Stimulated activated CD4-positive, alpha-beta T cell treated with anti-CD3 and anti-CD28 coated beads, Interleukin-1b, Interleukin-23, amount 100 ng/mL, for 4 hours (primary cell): Measurements from ENCODE around the gene SOX12.

Source experiments
- DNase-seq, 2 donors: peaks; one replicate each; pipeline ENCODE4 v3.0.0-alpha.2; 2020; ENCODE audit warnings: low read depth in 2 of 2

SOX12 gene

DNA sequence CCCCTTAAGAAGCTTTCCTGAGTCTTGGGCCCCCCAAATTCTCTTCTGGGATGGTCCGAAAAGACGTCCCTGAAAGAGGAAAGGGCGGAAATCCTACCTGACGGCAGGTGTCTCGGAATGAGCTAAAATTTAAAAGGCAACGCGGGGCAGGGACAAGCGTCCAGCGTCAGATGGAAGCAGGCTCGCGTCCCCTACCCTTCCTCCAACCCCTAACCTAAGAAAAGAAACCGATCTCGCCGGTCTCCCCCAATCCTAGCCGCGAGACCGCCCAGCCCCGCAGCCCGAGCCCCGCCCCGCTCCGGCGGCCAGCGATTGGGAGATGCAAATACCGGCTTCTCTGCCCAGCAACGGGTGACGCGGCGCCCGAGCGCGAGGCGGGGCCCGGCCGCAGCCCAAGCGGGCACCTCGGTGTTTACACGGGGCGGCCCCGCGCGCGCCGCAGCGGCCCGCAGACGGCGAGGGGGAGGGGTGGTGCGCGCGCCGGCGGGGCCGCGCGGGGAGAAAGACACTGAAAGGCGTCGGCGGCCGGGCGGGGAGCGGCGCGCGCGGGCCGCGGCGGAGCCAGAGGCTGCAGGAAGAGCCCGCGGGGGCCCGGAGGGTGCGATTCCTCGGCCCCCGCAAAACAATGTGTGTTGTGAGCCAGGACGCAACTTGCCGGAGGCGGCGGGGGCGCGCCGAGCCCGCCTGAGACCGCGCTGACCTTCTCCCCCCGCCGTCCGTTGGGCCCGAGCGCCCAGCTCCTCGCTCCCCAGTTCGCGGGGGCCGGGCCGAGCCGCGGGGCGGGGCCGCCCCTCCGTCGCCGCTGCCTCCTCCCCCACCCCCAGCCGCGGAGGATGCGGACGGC lies at the start of gene SOX12:
Gene SOX12 (plus strand): TSS at position 508 of the 844 bp plus-strand sequence. CDS start 373 bp downstream, outside the sequence.
- DNase-seq, result peak; percentile 96 to 98

DNA sequence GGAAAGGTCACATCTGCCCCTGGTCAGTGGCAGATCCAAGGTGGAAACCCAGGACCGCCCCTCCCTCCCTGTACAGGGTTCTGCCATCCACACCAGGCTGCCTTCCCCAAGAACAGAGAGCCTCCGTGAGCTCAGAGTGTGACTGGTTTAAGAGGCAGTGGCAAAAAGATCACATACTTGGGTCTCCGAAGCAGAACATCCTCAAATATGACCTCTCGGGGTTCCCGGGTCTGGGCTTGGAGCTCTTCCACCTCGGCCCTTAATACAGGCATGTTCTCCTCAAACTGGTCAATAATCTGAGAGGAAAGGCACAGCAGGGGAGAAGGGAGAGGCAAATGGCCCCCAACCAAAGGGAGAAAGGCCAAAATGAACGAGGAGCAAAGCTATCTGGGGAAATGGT lies 49.6 kb upstream of the SOX12 start:
- DNase-seq, result no peak

DNA sequence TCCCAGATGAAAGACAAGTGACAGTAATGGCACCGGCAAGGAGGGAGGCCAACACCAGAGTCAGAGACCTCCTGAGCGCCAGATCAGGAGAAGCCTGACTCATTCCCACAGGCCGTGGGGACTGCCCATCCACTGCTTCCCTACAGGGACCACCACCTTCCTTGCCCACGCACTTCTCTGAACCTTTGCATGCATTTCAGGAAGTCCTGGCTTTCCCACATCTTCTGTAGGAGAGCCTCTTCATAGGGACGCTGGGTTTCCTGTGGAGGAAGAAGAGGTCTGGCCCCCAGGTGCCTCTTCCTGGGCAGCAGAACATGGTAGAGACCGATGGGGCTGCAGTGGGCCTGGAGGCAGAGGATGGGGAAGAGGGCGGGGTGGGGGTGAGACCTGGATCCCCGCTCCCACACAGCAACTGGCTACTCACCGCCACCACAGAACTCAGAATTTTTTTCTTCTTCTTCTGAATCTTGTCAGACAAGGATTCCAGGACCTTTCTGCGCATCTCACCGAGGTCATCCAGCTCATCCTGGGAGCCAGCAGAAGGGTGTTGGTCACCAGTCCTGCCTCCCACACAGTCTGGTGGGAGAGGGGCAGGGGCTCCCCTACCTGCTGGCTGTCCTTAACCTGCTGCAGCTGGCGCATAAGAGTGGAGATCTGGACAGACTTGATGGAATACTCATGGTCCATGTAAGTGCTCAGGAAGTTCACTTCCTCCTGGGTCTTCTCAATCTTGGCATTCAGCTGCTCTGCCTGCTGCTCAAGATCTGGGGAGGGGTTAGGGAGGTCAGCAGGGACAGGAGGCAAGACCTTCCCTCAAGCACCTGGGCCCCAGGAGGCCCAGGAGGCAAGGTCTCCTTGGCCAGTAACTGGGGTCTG lies 48.5 kb upstream of the SOX12 start:
- no peak for DNase-seq

DNA sequence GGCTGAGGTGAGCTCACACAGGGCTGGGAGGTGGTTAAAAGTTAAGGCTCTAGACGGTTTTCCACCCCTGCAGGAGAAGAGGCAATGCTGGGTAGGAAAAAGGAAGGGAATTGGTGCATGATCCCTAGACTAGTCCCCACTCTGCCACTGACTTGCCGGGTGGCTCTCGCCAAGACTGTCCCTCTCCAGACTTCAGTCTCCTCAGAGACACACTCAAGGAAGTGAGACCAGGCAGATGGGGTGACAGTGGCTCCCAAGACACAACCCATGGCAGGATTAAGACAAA lies 47.9 kb upstream of the SOX12 start:
- no peak for DNase-seq

DNA sequence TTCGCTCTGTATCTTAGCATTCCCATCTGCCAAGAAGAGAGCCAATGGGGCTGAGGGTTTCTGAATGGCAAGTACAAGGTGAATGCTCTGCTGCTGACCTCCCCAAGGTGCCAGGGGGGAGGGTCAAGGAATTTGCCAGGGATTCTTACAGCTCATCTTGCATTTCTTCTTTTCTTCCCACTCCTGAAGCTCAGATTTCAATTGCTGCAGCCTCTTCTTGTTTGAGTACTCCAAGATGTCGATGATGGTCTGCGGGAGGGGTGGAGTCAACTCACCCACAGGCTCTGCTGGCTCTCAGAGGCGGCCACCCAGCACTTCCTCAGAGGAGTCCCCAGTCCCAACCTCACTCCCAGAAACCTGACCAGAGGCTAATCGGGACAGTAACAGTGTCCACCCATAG lies 47.2 kb upstream of the SOX12 start:
- no peak for DNase-seq

DNA sequence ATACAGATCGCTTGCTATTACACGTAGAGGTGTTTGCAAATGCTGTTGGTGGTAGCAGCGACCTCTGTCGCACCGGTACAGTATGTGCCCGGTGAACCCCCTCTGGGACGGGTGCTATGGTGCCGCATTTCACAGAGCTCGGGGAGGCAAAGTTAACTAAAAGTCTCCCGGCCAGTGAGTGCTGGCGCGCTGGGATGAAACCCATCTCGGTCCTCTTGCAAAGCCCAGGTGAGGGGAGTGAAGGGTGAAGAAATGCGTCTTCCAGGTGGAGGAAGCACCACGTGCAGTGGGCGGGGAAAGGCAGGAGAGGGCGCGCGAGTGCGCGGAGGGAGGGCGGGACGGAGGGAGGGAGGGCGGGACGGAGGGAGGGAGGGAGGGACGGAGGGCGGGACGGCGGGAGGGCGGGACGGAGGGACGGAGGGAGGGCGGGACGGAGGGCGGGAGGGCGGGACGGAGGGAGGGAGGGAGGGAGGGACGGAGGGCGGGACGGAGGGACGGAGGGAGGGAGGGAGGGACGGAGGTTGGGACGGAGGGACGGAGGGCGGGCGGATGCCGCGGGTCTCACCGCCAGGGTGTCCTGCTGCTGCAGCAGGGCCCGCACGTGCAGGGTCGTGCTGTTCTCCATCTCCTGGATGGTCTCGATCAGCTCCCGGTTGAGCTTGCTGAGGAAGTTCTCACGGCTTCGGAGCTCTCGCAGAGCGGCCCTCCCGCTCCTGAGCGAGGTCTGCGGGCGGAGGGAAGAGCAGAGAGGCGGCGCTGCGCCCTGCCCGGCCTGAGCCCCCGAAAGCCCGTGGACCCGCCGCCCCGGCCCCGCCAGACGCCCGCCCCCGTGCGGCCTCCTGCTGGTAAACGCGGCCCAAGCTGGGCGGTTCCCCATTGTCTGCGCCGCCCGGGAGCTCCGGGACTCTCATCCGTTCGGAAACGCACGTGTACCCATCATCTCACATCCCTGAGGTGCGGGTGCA lies 46.5 kb upstream of the SOX12 start:
- DNase-seq, result no peak

DNA sequence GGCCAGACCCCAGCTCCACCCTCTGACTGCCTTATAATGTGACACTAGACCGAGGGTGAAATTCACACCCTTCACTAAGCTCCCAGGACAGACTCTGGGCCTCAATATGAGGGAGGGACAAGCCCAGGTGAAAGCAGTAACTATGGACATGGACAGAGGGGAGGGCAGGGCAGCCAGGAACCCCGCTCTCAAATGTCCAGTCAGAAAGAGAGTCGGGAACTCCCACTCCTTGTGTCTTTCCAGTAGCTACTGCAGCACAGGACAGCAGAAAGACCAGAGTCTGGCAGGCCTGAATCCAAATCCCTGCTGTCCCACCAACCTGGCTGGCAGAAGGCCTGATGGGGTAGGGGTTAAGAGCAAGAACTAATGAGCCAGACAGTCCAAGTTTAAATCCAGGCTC lies 41.2 kb upstream of the SOX12 start:
- no peak for DNase-seq

DNA sequence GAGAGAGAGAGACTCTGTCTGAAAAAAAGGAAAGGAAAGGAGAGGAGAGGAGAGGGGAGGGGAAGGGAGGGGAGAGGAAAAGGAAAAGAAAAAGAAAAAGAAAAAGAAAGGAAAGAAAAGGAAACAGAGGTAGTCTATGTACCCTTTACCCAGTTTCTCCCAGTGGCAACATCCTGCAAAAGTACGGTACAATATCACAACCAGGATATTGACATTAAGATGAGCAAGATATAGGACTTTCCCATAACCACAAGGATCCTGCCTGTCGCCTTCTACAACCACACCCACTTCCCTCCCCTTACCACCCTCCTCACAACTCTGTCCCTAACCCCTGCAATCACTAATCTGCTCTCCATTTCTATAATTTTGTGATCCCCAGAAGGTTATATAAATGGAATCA lies 38.8 kb upstream of the SOX12 start:
- DNase-seq, result no peak

DNA sequence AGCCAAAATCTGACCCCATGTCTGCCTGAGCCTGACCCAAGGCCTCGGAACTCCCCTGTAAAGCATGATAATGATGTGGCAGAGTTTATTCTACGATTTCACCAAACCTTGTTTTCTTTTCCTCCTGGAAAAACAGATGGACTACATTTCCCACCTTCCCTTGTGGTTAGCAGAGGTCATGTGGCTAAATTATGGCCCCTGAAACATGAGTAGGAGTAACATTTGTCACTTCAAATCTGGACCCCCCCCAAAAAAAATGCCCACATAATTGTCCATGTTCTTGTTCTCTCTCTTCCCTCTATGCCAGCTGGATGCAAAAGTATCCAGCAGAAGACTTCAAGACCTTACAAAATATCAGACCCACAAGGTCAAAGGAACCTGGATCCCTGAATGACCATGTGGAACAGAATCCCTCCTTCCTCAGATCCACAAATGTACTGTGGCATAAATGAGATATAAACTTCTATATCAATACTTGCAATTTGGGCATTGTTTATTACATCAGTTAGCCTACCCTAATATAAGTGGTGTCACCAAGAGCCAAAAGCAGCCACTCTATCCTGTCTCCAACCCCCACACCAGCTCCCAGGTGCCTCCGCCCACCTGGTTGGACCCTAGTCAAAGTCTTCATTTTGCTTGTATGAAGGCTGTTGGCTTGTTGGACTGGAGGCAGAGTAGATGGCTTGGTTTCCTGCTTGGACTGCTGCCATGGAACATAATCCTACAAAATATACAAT lies 36.2 kb upstream of the SOX12 start:
- DNase-seq, result no peak

DNA sequence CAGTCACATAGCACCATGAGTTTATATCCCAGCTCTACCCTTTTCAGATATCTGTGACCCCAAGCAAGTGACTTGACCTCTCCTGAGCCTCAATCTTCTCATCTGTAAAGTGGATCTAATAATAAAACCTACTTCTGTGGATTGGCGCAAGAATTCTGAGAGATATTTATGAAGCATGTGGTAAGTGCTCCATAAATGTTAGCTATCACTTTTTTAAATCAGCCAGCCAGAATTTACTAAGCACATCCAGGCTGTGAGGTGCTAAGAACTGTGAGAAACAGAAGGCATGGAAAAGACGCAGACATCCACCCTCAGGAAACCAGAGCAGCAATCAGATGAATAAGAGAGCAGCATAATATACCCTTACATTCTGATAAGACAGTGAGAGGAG lies 35.7 kb upstream of the SOX12 start:
- DNase-seq, result no peak

DNA sequence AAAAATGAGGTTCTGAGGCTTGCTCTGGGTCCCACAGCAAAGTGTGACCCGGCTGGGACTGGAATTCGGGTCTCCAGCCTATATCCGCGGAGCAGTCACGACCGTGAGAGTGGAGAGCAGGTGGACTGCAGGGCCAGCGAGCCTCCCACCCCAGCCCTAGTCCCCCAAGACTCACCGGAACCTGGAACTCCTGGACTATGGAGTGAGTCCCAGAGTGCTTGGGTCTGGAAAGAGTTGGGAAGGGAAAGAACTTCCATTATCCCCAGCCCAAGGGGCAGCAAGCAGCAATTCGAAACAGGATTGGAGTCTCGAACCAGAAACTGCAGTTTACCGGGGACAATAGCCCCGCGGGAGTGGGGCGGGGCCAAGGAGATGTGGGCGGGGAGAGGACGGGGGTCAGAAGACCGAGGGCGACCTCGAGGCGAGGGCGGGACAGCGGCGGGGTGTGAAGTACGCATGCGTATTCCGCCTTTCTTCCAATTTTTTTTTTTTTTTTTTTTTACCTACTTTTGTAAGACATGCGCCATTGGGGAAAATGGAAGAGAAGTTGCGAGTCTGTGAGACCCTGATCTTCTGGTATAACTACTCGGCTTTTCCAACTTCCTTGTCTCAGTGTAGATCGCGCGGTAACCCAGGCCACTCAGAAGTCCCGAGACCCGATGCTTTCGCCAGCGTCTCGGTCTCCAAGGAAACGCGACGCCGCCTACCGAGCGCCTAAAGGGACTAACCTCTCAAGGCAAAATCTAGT lies 35.1 kb upstream of the SOX12 start, which contains the start of gene C20orf96:
Gene C20orf96 (minus strand): TSS at position 667 of the 748 bp plus-strand sequence. CDS start 140 bp downstream, at position 527.
- peak; percentile 73 to 86 for DNase-seq

DNA sequence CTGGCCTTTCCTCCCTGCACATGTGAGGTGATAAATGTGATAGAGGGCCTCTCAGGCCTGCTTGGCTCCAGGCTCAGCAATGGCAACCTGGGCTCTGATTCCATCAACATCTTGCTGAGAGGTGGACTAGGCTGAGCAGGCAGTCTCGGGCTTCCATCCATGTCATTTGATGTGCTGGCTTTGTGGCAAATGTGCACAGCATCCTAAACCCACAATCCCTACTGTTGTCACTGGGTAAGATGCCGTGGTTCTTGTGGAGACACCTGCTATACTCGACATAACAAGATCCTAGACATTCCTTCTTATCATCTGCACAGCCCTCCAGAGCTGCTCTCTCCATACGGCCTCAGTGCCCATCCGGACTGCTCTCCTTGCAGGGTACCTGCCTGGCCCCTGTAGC lies 30.8 kb upstream of the SOX12 start:
- no peak for DNase-seq

DNA sequence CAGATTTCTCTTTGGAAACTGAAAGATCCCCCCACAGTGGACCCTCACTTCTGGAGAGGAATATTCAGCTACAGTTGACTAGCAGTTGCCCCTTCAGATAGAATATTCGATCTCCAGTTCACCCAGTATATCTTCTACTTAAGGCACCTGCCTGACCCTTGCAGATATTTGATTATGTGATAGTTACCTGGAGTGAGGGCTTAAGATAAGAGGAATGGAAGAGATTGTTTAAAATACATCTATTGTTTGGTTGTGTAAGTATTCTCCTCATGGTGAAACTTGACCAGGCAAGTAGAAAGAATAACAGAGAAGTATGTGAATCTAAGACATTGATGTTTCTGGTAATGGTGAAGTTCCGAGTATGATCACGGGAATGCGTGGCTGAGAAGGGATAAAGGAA lies 29.5 kb upstream of the SOX12 start:
- DNase-seq, result no peak

DNA sequence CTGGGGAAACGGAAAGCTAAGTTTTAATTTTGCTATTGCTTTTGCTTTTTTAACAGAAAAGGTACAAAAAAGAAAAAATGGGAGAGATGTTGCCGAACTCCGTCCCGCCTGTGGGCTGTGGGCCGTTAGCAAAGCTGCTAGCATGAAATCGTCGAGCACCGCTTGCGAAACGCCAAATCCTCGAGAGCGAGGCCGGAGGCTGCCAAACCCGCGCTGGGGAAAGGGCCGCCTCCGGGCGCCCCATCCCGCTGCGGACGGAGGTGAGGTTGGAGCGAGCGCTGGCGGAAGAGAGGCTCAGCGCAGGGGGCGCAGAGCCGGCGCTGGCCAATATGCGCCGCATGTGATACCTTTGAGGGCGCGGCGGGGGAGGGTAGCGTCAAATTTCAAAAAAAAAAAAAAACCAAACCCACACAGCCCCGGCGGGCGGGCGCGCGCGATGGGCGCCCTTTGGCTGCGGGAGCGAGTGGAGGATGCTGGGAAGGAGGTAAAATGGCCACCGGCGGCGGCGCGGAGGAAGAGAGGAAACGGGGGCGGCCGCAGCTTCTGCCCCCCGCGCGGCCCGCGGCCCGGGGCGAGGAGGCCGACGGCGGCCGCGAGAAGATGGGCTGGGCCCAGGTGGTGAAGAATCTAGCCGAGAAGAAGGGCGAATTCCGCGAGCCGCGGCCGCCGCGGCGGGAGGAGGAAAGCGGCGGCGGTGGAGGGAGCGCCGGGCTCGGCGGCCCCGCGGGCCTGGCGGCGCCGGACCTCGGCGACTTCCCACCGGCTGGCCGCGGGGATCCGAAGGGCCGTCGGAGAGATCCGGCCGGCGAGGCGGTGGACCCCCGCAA lies 28.0 kb upstream of the SOX12 start, which contains the start of gene ZCCHC3:
Gene ZCCHC3 (plus strand): TSS at position 473 of the 827 bp plus-strand sequence. CDS start 17 bp downstream, at position 490.
- peak; percentile 70 to 77 for DNase-seq

DNA sequence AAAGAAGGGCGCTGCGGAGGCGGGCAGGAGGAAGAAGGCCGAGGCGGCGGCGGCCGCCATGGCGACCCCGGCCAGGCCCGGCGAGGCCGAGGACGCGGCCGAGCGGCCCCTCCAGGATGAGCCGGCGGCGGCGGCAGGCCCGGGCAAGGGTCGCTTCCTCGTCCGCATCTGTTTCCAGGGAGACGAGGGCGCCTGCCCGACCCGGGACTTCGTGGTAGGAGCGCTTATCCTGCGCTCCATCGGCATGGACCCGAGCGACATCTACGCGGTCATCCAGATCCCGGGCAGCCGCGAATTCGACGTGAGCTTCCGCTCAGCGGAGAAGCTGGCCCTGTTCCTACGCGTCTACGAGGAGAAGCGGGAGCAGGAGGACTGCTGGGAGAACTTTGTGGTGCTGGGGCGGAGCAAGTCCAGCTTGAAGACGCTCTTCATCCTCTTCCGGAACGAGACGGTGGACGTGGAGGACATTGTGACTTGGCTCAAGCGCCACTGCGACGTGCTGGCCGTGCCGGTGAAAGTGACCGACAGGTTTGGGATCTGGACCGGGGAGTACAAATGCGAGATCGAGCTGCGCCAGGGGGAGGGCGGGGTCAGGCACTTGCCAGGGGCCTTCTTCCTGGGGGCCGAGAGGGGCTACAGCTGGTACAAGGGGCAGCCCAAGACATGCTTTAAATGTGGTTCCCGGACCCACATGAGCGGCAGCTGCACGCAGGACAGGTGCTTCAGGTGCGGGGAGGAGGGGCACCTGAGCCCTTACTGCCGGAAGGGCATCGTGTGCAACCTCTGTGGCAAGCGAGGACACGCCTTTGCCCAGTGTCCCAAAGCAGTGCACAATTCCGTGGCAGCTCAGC lies 27.2 kb upstream of the SOX12 start:
- DNase-seq, result peak; percentile 15 to 24

DNA sequence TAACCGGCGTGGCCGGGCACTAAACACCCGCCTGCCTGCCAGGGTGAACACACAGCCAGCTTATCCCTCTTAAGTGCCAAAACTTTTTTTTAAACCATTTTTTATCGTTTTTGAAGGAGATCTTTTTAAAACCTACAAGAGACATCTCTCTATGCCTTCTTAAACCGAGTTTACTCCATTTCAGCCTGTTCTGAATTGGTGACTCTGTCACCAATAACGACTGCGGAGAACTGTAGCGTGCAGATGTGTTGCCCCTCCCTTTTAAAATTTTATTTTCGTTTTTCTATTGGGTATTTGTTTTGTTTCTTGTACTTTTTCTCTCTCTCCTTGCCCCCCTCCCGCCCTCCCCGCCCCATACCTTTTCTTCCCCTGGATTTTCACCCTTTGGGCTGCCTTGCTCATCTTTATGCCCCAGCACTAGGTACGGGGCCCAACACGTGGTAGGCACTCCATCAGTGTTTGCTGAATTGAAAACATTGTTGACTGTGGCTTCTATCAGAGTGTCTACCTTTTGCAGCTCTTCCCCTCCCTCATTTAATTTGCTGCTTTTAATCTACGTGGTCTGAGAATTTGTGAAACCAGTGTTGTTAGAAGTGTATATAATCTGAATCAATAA lies 26.5 kb upstream of the SOX12 start:
- no peak for DNase-seq

DNA sequence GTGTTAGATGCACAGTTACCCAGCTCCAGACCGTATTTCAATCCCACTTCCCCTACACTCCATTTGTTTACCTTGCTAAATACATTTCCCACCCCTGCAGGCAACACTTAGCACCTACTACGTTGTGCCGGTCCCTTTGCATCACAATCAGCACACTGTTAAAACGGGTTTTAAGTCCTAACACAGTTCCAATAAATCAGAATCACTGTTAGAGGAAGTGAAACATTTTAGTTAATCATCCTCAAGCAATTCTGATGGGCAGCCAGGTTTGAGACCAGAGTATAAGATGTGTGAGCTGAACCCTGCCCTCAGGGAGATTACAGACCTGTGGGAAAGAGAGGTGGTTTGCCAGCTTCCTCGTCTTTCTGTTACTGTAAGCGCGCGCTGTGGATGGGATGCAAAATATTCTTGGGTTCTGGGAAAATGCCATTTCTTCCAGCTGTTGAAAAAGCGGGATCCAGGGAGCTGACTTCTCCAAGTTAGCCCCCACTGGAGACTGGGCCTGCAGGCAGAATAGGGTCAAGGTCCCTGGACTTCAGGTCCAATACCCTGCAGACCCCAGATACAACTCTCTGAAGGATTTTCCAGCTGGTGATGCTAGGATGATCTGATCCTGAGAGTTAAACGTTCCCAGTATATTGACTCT lies 24.9 kb upstream of the SOX12 start:
- DNase-seq, result no peak
